IMR-90 (cell line): Measurements from ENCODE around the gene ASAP2. TPM values are rescaled to one million over a fixed set of nuclear protein-coding genes. Genes with fewer than 3 reads are reported as not detected.
A peak's percentile ranks its signal among the peaks of the same experiment; 100 is the strongest.

Experiments used
- ATAC-seq: fragments of 200-7000 bp; cut with Tn5 transposase; 2 replicates; pipeline ENCODE4 v1.9.1; 2020; ENCODE audit warnings: low read depth, mild to moderate bottlenecking, moderate library complexity
- BruUV-seq: library from RNA; stranded (reverse); fragments of 400-500 nt; replicated peaks from 2 replicates; lab custom pipeline; 2021; lab: Mats Ljungman, UMichigan
- CTCF ChIA-PET: fragments of 300-600 bp; formaldehyde crosslinking; extraction: SDS; loops from one replicate; lab custom pipeline; 2021; ENCODE audit warnings: antibody characterized with exemption; lab: Yijun Ruan, JAX
- POLR2A ChIA-PET: fragments of 300-600 bp; sonication (Branson Sonifier 250); formaldehyde crosslinking; loops from one replicate; lab custom pipeline; 2022; ENCODE audit warnings: antibody characterized with exemption; ENCODE audit not compliant: unreplicated experiment; lab: Charles Lee
- DNase-seq: peaks from one replicate; pipeline ENCODE4 v3.0.0; 2013
- H2AFZ ChIP-seq: replicated peaks from 2 replicates; pipeline ENCODE3; 2013; ENCODE audit warnings: low read length, mild to moderate bottlenecking; ENCODE audit not compliant: poor library complexity
- H2AK5ac ChIP-seq: 2 replicates; pipeline ENCODE4 v1.6.1; 2013; ENCODE audit warnings: low read depth, low read length, inconsistent platforms
- H2AK9ac ChIP-seq: replicated peaks from 2 replicates; pipeline ENCODE3; 2013; ENCODE audit warnings: mild to moderate bottlenecking, low read depth, low read length, moderate library complexity; ENCODE audit not compliant: poor library complexity
- H2BK120ac ChIP-seq: 2 replicates; pipeline ENCODE4 v1.6.1; 2013; ENCODE audit warnings: low read depth, low read length, inconsistent platforms
- H2BK15ac ChIP-seq: 3 replicates; pipeline ENCODE4 v1.6.1; 2013; ENCODE audit warnings: low read depth, low read length, inconsistent platforms
- H2BK20ac ChIP-seq: 2 replicates; pipeline ENCODE4 v1.6.1; 2013; ENCODE audit warnings: low read depth, mild to moderate bottlenecking, inconsistent platforms, low read length, moderate library complexity
- H2BK5ac ChIP-seq: 2 replicates; pipeline ENCODE4 v1.6.1; 2013; ENCODE audit warnings: mild to moderate bottlenecking, low read depth, low read length, inconsistent platforms; ENCODE audit not compliant: poor library complexity, severe bottlenecking
- H3K14ac ChIP-seq: replicated peaks from 2 replicates; pipeline ENCODE4 v1.6.1; 2013; ENCODE audit warnings: low read depth, low read length, inconsistent platforms
- H3K18ac ChIP-seq: 2 replicates; pipeline ENCODE4 v1.6.1; 2013; ENCODE audit warnings: low read depth, low read length, control low read depth
- H3K23ac ChIP-seq: 2 replicates; pipeline ENCODE4 v1.6.1; 2013; ENCODE audit warnings: low read depth, low read length, inconsistent platforms
- H3K27ac ChIP-seq: 2 replicates; pipeline ENCODE4 v1.5.1; 2013; ENCODE audit warnings: mild to moderate bottlenecking, control low read depth, low read length; ENCODE audit not compliant: insufficient read depth
- H3K27me3 ChIP-seq: 2 replicates; pipeline ENCODE4 v1.6.1; 2013; ENCODE audit warnings: low read length; ENCODE audit not compliant: control insufficient read depth, insufficient read depth
- H3K36me3 ChIP-seq: 2 replicates; pipeline ENCODE4 v1.6.1; 2013; ENCODE audit warnings: low read length, mixed read lengths; ENCODE audit not compliant: control insufficient read depth, insufficient read depth
- H3K4ac ChIP-seq: 2 replicates; pipeline ENCODE4 v1.6.1; 2013; ENCODE audit warnings: low read depth, low read length, inconsistent platforms
- H3K4me1 ChIP-seq: 2 replicates; pipeline ENCODE4 v1.6.1; 2013; ENCODE audit warnings: low read length, mixed read lengths; ENCODE audit not compliant: control insufficient read depth, insufficient read depth
- H3K4me2 ChIP-seq: 2 replicates; pipeline ENCODE4 v1.6.1; 2013; ENCODE audit warnings: low read depth, mild to moderate bottlenecking, control low read depth, low read length, moderate library complexity
- H3K4me3 ChIP-seq: 2 replicates; pipeline ENCODE4 v1.5.1; 2013; ENCODE audit warnings: low read depth, mild to moderate bottlenecking, control low read depth, low read length, moderate library complexity; ENCODE audit not compliant: insufficient read depth
- H3K56ac ChIP-seq: 2 replicates; pipeline ENCODE4 v1.6.1; 2013; ENCODE audit warnings: low read length, inconsistent platforms; ENCODE audit not compliant: insufficient read depth; ENCODE audit errors: extremely low read depth
- H3K79me1 ChIP-seq, 2 experiments: 2 replicates each; pipeline ENCODE4 v1.6.1; 2013; ENCODE audit warnings: low read length in 2 of 2, inconsistent platforms in 1 of 2, low read depth in 1 of 2
- H3K9ac ChIP-seq: 2 replicates; pipeline ENCODE4 v1.6.1; 2013; ENCODE audit warnings: low read depth, low read length, control low read depth
- H3K9me1 ChIP-seq: 2 replicates; pipeline ENCODE4 v1.6.1; 2013; ENCODE audit warnings: low read length, inconsistent platforms; ENCODE audit not compliant: insufficient read depth
- H3K9me3 ChIP-seq: 2 replicates; pipeline ENCODE4 v1.6.1; 2013; ENCODE audit warnings: low read length; ENCODE audit not compliant: control insufficient read depth, insufficient read depth
- H4K20me1 ChIP-seq: 2 replicates; pipeline ENCODE4 v1.6.1; 2013; ENCODE audit warnings: low read length, inconsistent platforms; ENCODE audit not compliant: insufficient read depth
- H4K5ac ChIP-seq: 2 replicates; pipeline ENCODE4 v1.6.1; 2013; ENCODE audit warnings: mild to moderate bottlenecking, low read depth, low read length, control low read depth
- H4K8ac ChIP-seq, 2 experiments: 2 replicates each; pipeline ENCODE4 v1.6.1; 2013; ENCODE audit warnings: low read depth in 2 of 2, low read length in 2 of 2, control low read depth in 1 of 2, inconsistent platforms in 1 of 2
- H4K91ac ChIP-seq: 2 replicates; pipeline ENCODE4 v1.6.1; 2013; ENCODE audit warnings: low read depth, low read length, inconsistent platforms; ENCODE audit not compliant: insufficient read depth
- CHD1 ChIP-seq: IDR thresholded peaks from 2 replicates; pipeline ENCODE4 v1.6.1; 2012; ENCODE audit warnings: low read depth, low read length, improper control_type of control experiment
- FOS ChIP-seq: fragments of 150-350 bp; IDR thresholded peaks from 2 replicates; pipeline ENCODE4 v1.6.1; 2016; ENCODE audit warnings: low read depth, low read length
- WGBS, 2 experiments: methylation state at CpG; one replicate each; pipeline versions ENCODE4 v1.1.5 to v1.1.7; 2013; ENCODE audit warnings: missing lambda C conversion rate in 2 of 2; ENCODE audit not compliant: insufficient read length in 1 of 2; ENCODE audit errors: extremely low coverage in 2 of 2; 5-methylcytosine and 5-hydroxymethylcytosine counted together
- dilution Hi-C: fragments of 300-500 bp; cut with HindIII; formaldehyde crosslinking; loops from one replicate; pipeline ENCODE4 v1.14.3; 2018; ENCODE audit warnings: low sequenced_read_pairs; ENCODE audit not compliant: unreplicated experiment
- in situ Hi-C: fragments of 300-500 bp; cut with MboI; formaldehyde crosslinking; loops from 3 replicates; pipeline ENCODE4 v1.14.3; 2019; ENCODE audit warnings: low sequenced_read_pairs, inconsistent platforms, mixed read lengths
- intact Hi-C: fragments of 100-400 bp; cut with micrococcal nuclease; formaldehyde crosslinking; loops from 2 replicates; pipeline ENCODE4 v1.10.0; 2022
- polyA plus RNA-seq, 3 experiments: library from polyadenylated mRNA; depleted of rRNA; stranded (reverse); fragments of >200 nt; gene quantifications; 2 replicates each; pipeline ENCODE4 v1.2.3, GENCODE V29; 2012; ENCODE audit warnings: low replicate concordance in 1 of 3
- total RNA-seq: library from RNA; depleted of rRNA; stranded (reverse); fragments of >200 nt; gene quantifications from 2 replicates; pipeline ENCODE4 v1.2.3, GENCODE V29; 2012

Gene ASAP2
- total and polyA plus RNA-seq, 2 of the 4 experiments (the other 2 are of a cell fraction), result 19.7 to 28.1 TPM

DNA sequence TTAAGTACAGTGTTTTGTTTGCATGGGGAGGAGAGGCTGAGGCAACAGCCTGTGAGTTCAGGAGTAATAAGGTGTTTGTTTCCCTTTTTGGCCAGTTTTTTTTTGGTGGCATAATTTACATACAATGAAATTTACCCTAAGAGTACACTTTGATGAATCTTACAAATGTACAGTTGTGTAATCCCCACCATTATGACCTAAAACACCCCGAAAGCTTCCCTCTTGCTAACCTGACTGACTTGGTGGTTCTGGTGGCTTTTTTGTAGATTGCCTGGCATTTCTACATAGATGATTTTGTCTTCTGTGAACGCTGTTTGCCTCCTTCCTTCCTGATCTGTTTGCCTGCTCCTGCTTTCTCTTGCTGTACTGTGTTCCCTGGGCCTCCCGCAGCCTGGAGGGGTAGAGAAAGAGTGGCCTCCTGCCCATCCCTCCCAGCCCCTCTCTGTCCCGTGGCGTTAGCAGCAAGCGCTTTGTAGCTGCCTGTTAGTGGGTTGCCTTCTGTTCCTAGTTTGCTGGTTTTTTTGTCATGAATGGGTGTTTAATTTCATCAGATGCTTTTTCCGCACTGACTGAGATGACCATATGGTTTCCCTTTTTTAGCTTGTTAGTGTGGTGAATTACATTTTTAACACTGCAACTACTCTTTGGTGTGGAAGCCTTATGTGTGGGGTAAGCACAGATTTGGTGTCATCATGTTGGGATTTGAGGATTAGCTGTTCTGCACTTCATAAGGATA lies 32.1 kb downstream of the ASAP2 start:
- in situ Hi-C loops (no loop called here), intact Hi-C loops (no loop called here), dilution Hi-C loops (no loop called here)
- H3K27ac ChIP-seq, result 0 out of 2 replicates have a peak overlapping the region, but pooled peaks have one; percentile 47
- peak overlapping the region; percentile 31 to 34; a peak in 2 of 4 replicates for H4K8ac ChIP-seq
- TF ChIP-seq CHD1, result no peak
- TF ChIP-seq FOS, result no peak
- peak overlapping the region; percentile 59 for H3K14ac ChIP-seq
- peaks cover 32% of the 10 kb centered on the region for H3K4me1 ChIP-seq
- no peak overlapping the region for H3K9ac ChIP-seq
- peaks cover 34% of the 10 kb centered on the region for H3K9me1 ChIP-seq
- BruUV-seq, result no TSS peak
- ChIA-PET CTCF (no interaction called here), POLR2A (interaction anchor here (0.7 kb wide), 1 partner anchor 9 kb away, joined by 5 read pairs; no protein-coding TSS in a partner anchor)
- H3K18ac ChIP-seq, result peak overlapping the region; percentile 58; the same call in 1 of the 2 replicates
- H3K23ac ChIP-seq, result peak overlapping the region; percentile 18; the same call in 1 of the 2 replicates
- 0 out of 2 replicates have a peak overlapping the region, but pooled peaks have one; percentile 9 for H2BK20ac ChIP-seq
- ATAC-seq, result no peak
- no peaks in the 10 kb centered on the region for H3K9me3 ChIP-seq
- H3K36me3 ChIP-seq, result no peaks in the 10 kb centered on the region; the same call in 1 of the 2 replicates
- H2AK5ac ChIP-seq, result peak overlapping the region; percentile 59; the same call in 1 of the 2 replicates
- H4K5ac ChIP-seq, result peak overlapping the region; percentile 68; the same call in 1 of the 2 replicates
- H3K27me3 ChIP-seq, result no peaks in the 10 kb centered on the region
- H2AK9ac ChIP-seq, result no peak overlapping the region
- peak overlapping the region; percentile 56 for H2BK120ac ChIP-seq
- peak overlapping the region; percentile 40; the same call in 1 of the 2 replicates for H3K56ac ChIP-seq
- H3K4me3 ChIP-seq, result no peak overlapping the region
- peaks cover 45 to 85% of the 10 kb centered on the region in 2 experiments for H3K79me1 ChIP-seq
- no CpG with 5 or more reads among the region's 7 CpGs for WGBS, 2 experiments
- peak overlapping the region; percentile 18; the same call in 1 of the 2 replicates for H3K4me2 ChIP-seq
- H4K20me1 ChIP-seq, result peaks cover 7% of the 10 kb centered on the region
- peak overlapping the region; percentile 66; the same call in 1 of the 3 replicates for H2BK15ac ChIP-seq
- no peak for DNase-seq
- H4K91ac ChIP-seq, result peak overlapping the region; percentile 20
- H3K4ac ChIP-seq, result peak overlapping the region; percentile 44
- H2AFZ ChIP-seq, result no peak overlapping the region
- no peak overlapping the region for H2BK5ac ChIP-seq
